Panc1 (cell line): ENCODE data around the gene HOXC4. TPM values are rescaled to one million over a fixed set of nuclear protein-coding genes. Genes with fewer than 3 reads are reported as not detected.
A peak's percentile ranks its signal among the peaks of the same experiment; 100 is the strongest.

Source experiments
- ATAC-seq: fragments of 200-7000 bp; cut with Tn5 transposase; 2 replicates; pipeline ENCODE4 v1.9.1; 2020; ENCODE audit warnings: mild to moderate bottlenecking, moderate library complexity
- BruUV-seq: library from RNA; stranded (reverse); fragments of 400-500 nt; replicated peaks from 2 replicates; lab custom pipeline; 2021; lab: Mats Ljungman, UMichigan
- CTCF ChIA-PET: fragments of 300-600 bp; sonication (Branson Sonifier 250); formaldehyde crosslinking; loops from one replicate; lab custom pipeline; 2022; ENCODE audit warnings: antibody characterized with exemption; lab: Charles Lee
- POLR2A ChIA-PET: fragments of 300-600 bp; sonication (Branson Sonifier 250); formaldehyde crosslinking; loops from one replicate; lab custom pipeline; 2022; ENCODE audit warnings: antibody characterized with exemption; lab: Charles Lee
- DNase-seq: peaks from one replicate; pipeline ENCODE4 v3.0.0-alpha.2; 2010; ENCODE audit warnings: low read depth, low spot score
- H3K27ac ChIP-seq: 2 replicates; pipeline ENCODE4 v1.5.1; 2011; ENCODE audit warnings: mild to moderate bottlenecking, low read length, inconsistent platforms
- H3K27me3 ChIP-seq: fragments of 200-500 bp; sonication (Bioruptor generic); 2 replicates; pipeline ENCODE4 v1.6.0; 2014; ENCODE audit warnings: low read length, inconsistent platforms; ENCODE audit not compliant: control insufficient read depth, insufficient read depth
- H3K36me3 ChIP-seq: fragments of 200-500 bp; sonication (Bioruptor generic); 2 replicates; pipeline ENCODE4 v1.5.1; 2014; ENCODE audit warnings: inconsistent platforms, mild to moderate bottlenecking, low read length, moderate library complexity; ENCODE audit not compliant: control insufficient read depth, insufficient read depth
- H3K4me1 ChIP-seq: 2 replicates; pipeline ENCODE4 v1.5.1; 2011; ENCODE audit warnings: inconsistent platforms, mild to moderate bottlenecking, low read length, moderate library complexity; ENCODE audit not compliant: control insufficient read depth, insufficient read depth
- H3K4me3 ChIP-seq, 2 experiments: 2 replicates each; pipeline ENCODE4 v1.5.1; 2011 to 2012; ENCODE audit warnings: low read depth in 2 of 2, low read length in 2 of 2, mild to moderate bottlenecking in 2 of 2, inconsistent platforms in 1 of 2, moderate library complexity in 1 of 2
- H3K9me3 ChIP-seq: fragments of 200-500 bp; sonication (Bioruptor generic); 2 replicates; pipeline ENCODE4 v1.5.1; 2014; ENCODE audit warnings: low read depth, mild to moderate bottlenecking, inconsistent platforms, low read length, moderate library complexity; ENCODE audit not compliant: control insufficient read depth, insufficient read depth
- POLR2AphosphoS5 ChIP-seq: IDR thresholded peaks from 2 replicates; pipeline ENCODE4 v1.6.1; 2012; ENCODE audit warnings: mild to moderate bottlenecking, low read depth, low read length, moderate library complexity
- REST ChIP-seq, 2 experiments: IDR thresholded peaks; 2 replicates each; pipeline ENCODE4 v1.6.1; 2011 to 2012; ENCODE audit warnings: low read depth in 2 of 2, control low read depth in 1 of 2, low read length in 1 of 2, mild to moderate bottlenecking in 1 of 2, moderate library complexity in 1 of 2; ENCODE audit not compliant: insufficient read depth in 1 of 2
- SIN3A ChIP-seq: IDR thresholded peaks from 2 replicates; pipeline ENCODE4 v1.6.1; 2012; ENCODE audit warnings: low read depth, mild to moderate bottlenecking, low read length, moderate library complexity, borderline replicate concordance; ENCODE audit not compliant: insufficient read depth
- TCF7L2 ChIP-seq: IDR thresholded peaks from 2 replicates; pipeline ENCODE4 v1.6.1; 2011; ENCODE audit warnings: mild to moderate bottlenecking, low read depth, low read length, inconsistent platforms
- in situ Hi-C: cut with HindIII; loops from 2 replicates; pipeline ENCODE4 v1.10.0; 2016; ENCODE audit warnings: low sequenced_read_pairs, low pct_unique_long_range_greater_than_20kb
- intact Hi-C: fragments of 100-400 bp; cut with micrococcal nuclease; formaldehyde crosslinking; loops from one replicate; pipeline ENCODE4 v1.10.0; 2022; ENCODE audit not compliant: unreplicated experiment
- total RNA-seq: library from RNA; stranded (reverse); gene quantifications from one replicate; pipeline ENCODE4 v1.2.1, GENCODE V29; 2021; ENCODE audit not compliant: unreplicated experiment
- TF ChIP-seq, protein P1 (sequence below): fragments of 450-650 bp; IDR thresholded peaks from 2 replicates; pipeline ENCODE4 v1.5.1; 2017; ENCODE audit warnings: mild to moderate bottlenecking

Gene HOXC4
- total RNA-seq, 1 experiment from 2014 or later: 22.7 TPM

GRCh38 chr12:54052438-54053002 is 1.1 kb upstream of the HOXC4 start:
- H3K27ac ChIP-seq: peak overlapping the region; percentile 39; the same call in 1 of the 2 replicates

GRCh38 chr12:54053003-54053750 is 458 bp upstream of the HOXC4 start:
- ATAC-seq (no peak), DNase-seq (no peak)
- Histone ChIP-seq H3K4me1 (peaks cover 59% of the 10 kb centered on the region), H3K9me3 (no peaks in the 10 kb centered on the region), H3K4me3 (peak overlapping the region in 1 of 2 experiments; percentile 33; a peak in 1 of 4 replicates), H3K36me3 (no peaks in the 10 kb centered on the region), H3K27ac (no peak overlapping the region; the same call in 1 of the 2 replicates), H3K27me3 (no peaks in the 10 kb centered on the region)
- intact Hi-C loops (no loop called here), in situ Hi-C loops (no loop called here)
- ChIA-PET POLR2A (interaction anchor here (0.9 kb wide), 1 partner anchor 23 kb away, joined by 5 read pairs; no protein-coding TSS in a partner anchor), CTCF (interaction anchor here (0.5 to 1.4 kb wide), 3 partner anchors 21 to 337 kb away, joined by 3 to 7 read pairs (median 6); partner anchors contain the start of gene HOXC5)
- TF ChIP-seq TCF7L2 (no peak), REST (IDR thresholded peaks at IDR 0.05; ENCODE audit: insufficient read depth in 1 of 2, low read depth in 2 of 2, low read length in 1 of 2) (no peak)
- TF ChIP-seq, protein P1, sequence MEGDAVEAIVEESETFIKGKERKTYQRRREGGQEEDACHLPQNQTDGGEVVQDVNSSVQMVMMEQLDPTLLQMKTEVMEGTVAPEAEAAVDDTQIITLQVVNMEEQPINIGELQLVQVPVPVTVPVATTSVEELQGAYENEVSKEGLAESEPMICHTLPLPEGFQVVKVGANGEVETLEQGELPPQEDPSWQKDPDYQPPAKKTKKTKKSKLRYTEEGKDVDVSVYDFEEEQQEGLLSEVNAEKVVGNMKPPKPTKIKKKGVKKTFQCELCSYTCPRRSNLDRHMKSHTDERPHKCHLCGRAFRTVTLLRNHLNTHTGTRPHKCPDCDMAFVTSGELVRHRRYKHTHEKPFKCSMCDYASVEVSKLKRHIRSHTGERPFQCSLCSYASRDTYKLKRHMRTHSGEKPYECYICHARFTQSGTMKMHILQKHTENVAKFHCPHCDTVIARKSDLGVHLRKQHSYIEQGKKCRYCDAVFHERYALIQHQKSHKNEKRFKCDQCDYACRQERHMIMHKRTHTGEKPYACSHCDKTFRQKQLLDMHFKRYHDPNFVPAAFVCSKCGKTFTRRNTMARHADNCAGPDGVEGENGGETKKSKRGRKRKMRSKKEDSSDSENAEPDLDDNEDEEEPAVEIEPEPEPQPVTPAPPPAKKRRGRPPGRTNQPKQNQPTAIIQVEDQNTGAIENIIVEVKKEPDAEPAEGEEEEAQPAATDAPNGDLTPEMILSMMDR: no peak
- no TSS peak for BruUV-seq

More at GRCh38 chr12:54052438-54053002, 1.1 kb upstream of the HOXC4 start:
- BruUV-seq: no TSS peak
- ChIA-PET POLR2A (interaction anchor here (0.7 to 0.9 kb wide), 2 partner anchors 9 to 24 kb away, joined by 5 to 6 read pairs; no protein-coding TSS in a partner anchor), CTCF (interaction anchor here (0.7 to 1.6 kb wide), 3 partner anchors 20 to 337 kb away, joined by 3 to 6 read pairs (median 5); partner anchors contain the start of gene HOXC5)
- H3K9me3 ChIP-seq: no peaks in the 10 kb centered on the region
- intact Hi-C loops (no loop called here), in situ Hi-C loops (no loop called here)
- DNase-seq (no peak), ATAC-seq (no peak; the same call in 1 of the 2 replicates)
- TF ChIP-seq SIN3A: no peak
- 0 out of 2 replicates have a peak, but pooled peaks have one; percentile 4 for TF ChIP-seq POLR2AphosphoS5
- no peak overlapping the region for H3K4me3 ChIP-seq
- H3K36me3 ChIP-seq: no peaks in the 10 kb centered on the region
- H3K27me3 ChIP-seq: no peaks in the 10 kb centered on the region
- peaks cover 62% of the 10 kb centered on the region for H3K4me1 ChIP-seq
